Measurements from ENCODE around the gene MIGA2. TPM values are rescaled to one million over a fixed set of nuclear protein-coding genes. Genes with fewer than 3 reads are reported as not detected.

Gene MIGA2
- total and polyA plus RNA-seq, 2 donors (not counting 1 experiment from before 2014, with no cell fraction given): 62.1 to 78.1 TPM

DNA sequence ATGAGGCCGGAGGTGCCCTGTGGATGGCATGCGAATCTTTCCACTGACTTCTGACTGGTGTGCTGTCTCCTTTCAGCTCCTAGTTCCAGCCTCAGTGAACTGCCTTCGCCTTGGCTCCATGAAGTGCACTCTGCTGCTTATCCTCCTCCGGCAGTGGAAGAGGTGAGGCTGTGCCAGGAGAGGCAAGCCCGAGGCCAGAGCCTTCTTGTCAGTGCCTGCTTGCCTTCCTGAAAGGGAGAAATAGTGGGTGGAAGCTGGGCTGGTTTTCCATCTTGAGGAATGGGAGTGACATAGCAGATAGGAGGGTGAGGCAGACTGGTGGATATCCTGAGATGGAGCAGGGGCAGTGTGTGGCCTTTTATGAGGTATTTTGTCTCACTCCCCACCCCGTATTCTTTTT, 38.0 kb upstream of the MIGA2 start:
- H3K27me3 ChIP-seq (replicated peaks in 1 of 4; ENCODE audit: control extremely low read depth in 1 of 4, control insufficient read depth in 3 of 4, insufficient read depth in 4 of 4, low read length in 3 of 4): no peaks in the 10 kb centered on the region
- DNase-seq (no peak), ATAC-seq (ENCODE audit: low read depth) (no peak)
- no peaks in the 10 kb centered on the region for H4K20me1 ChIP-seq (ENCODE audit: control insufficient read depth, insufficient read depth, low read length, poor library complexity, severe bottlenecking)
- H3K9ac ChIP-seq (ENCODE audit: low read length): no peak overlapping the region
- H3K9me3 ChIP-seq (ENCODE audit: control extremely low read depth in 1 of 3, control insufficient read depth in 2 of 3, insufficient read depth in 1 of 3, low read length in 2 of 3): no peaks in the 10 kb centered on the region
- no peak for TF ChIP-seq EZH2 (IDR thresholded peaks at IDR 0.05; ENCODE audit: borderline replicate concordance, insufficient read depth, low read depth, low read length, poor library complexity, severe bottlenecking)
- TF ChIP-seq, protein P1, sequence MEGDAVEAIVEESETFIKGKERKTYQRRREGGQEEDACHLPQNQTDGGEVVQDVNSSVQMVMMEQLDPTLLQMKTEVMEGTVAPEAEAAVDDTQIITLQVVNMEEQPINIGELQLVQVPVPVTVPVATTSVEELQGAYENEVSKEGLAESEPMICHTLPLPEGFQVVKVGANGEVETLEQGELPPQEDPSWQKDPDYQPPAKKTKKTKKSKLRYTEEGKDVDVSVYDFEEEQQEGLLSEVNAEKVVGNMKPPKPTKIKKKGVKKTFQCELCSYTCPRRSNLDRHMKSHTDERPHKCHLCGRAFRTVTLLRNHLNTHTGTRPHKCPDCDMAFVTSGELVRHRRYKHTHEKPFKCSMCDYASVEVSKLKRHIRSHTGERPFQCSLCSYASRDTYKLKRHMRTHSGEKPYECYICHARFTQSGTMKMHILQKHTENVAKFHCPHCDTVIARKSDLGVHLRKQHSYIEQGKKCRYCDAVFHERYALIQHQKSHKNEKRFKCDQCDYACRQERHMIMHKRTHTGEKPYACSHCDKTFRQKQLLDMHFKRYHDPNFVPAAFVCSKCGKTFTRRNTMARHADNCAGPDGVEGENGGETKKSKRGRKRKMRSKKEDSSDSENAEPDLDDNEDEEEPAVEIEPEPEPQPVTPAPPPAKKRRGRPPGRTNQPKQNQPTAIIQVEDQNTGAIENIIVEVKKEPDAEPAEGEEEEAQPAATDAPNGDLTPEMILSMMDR (IDR thresholded peaks at IDR 0.05): no peak
- Mint-ChIP-seq H3K27ac (no peak overlapping the region), H3K4me1 (no peaks in the 10 kb centered on the region), H3K9me3 (ENCODE audit: insufficient read depth) (no peaks in the 10 kb centered on the region), H3K4me3 (no peak overlapping the region), H3K27me3 (no peaks in the 10 kb centered on the region)
- H3K4me3 ChIP-seq (ENCODE audit: control extremely low read depth in 1 of 5, extremely low read depth in 1 of 5, insufficient read depth in 1 of 5, low read depth in 2 of 5, low read length in 4 of 5): no peak overlapping the region
- H2AFZ ChIP-seq (ENCODE audit: insufficient read depth, low read depth, low read length, poor library complexity, severe bottlenecking): no peak overlapping the region
- ChIA-PET POLR2A (no interaction called here), CTCF (no interaction called here)
- H3K4me1 ChIP-seq (ENCODE audit: control insufficient read depth in 2 of 2, insufficient read depth in 2 of 2, low read length in 2 of 2): no peaks in the 10 kb centered on the region
- H3K27ac ChIP-seq (ENCODE audit: low read length in 2 of 2): no peak overlapping the region
- intact Hi-C loops (cut with micrococcal nuclease): no loop called here
- WGBS (ENCODE audit: insufficient coverage): 98% methylated on average over 5 of the region's 6 CpGs
- H3K36me3 ChIP-seq (replicated peaks in 1 of 2; ENCODE audit: control extremely low read depth in 1 of 2, control insufficient read depth in 1 of 2, extremely low read depth in 1 of 2, insufficient read depth in 2 of 2, low read length in 1 of 2): peaks cover 0 to 89% of the 10 kb centered on the region in 2 experiments
- H3K79me2 ChIP-seq (ENCODE audit: control insufficient read depth, insufficient read depth, low read length): no peaks in the 10 kb centered on the region
- H3K4me2 ChIP-seq (replicated peaks; ENCODE audit: low read depth, low read length, poor library complexity, severe bottlenecking): no peak overlapping the region

DNA sequence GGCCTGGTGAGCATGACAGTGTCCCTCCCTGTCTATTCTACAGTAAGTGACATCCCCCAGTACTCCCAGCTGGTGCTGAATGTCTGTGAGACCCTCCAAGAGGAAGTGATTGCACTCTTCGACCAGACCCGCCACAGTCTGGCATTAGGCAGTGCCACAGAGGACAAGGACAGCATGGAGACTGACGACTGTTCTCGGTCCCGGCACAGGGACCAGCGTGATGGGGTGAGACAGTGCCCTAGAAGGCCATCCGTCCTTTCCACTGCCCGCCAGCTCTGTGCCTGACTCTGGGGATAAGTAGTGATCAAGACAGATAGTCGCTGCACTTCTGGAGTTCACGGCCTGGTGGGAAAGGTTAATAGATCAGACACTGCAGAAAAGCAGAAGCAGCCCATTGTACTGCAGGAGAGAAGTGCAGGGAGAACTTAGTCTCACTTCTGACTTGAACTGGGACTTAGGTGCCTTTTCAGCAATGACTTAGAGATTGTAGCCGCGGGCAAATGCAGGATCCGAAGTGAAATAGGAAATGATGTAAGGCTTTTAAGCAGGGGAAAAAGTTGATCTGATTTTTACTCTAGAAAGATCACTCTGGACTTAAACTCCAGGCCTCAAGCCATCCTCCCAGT, 36.7 kb upstream of the MIGA2 start:
- intact Hi-C loops (cut with micrococcal nuclease): no loop called here
- Mint-ChIP-seq H3K4me1 (no peaks in the 10 kb centered on the region), H3K27me3 (no peaks in the 10 kb centered on the region), H3K9me3 (ENCODE audit: insufficient read depth) (no peaks in the 10 kb centered on the region), H3K27ac (no peak overlapping the region), H3K4me3 (no peak overlapping the region)
- H2AFZ ChIP-seq (ENCODE audit: insufficient read depth, low read depth, low read length, poor library complexity, severe bottlenecking): no peak overlapping the region
- DNase-seq: no peak
- no peaks in the 10 kb centered on the region for H3K9me3 ChIP-seq (ENCODE audit: control extremely low read depth in 1 of 3, control insufficient read depth in 2 of 3, insufficient read depth in 1 of 3, low read length in 2 of 3)
- H3K4me3 ChIP-seq (ENCODE audit: control extremely low read depth in 1 of 5, extremely low read depth in 1 of 5, insufficient read depth in 1 of 5, low read depth in 2 of 5, low read length in 4 of 5): no peak overlapping the region
- no peak overlapping the region for H3K9ac ChIP-seq (ENCODE audit: low read length)
- no peaks in the 10 kb centered on the region for H3K4me1 ChIP-seq (ENCODE audit: control insufficient read depth in 2 of 2, insufficient read depth in 2 of 2, low read length in 2 of 2)
- H3K79me2 ChIP-seq (ENCODE audit: control insufficient read depth, insufficient read depth, low read length): no peaks in the 10 kb centered on the region
- H3K27ac ChIP-seq (ENCODE audit: low read length in 2 of 2): no peak overlapping the region
- H3K4me2 ChIP-seq (replicated peaks; ENCODE audit: low read depth, low read length, poor library complexity, severe bottlenecking): no peak overlapping the region
- H3K27me3 ChIP-seq (replicated peaks in 1 of 4; ENCODE audit: control extremely low read depth in 1 of 4, control insufficient read depth in 3 of 4, insufficient read depth in 4 of 4, low read length in 3 of 4): no peaks in the 10 kb centered on the region
- H4K20me1 ChIP-seq (ENCODE audit: control insufficient read depth, insufficient read depth, low read length, poor library complexity, severe bottlenecking): no peaks in the 10 kb centered on the region
- POLR2A ChIA-PET: no interaction called here
- ATAC-seq (ENCODE audit: low read depth): no peak
- TF ChIP-seq, protein P1 (IDR thresholded peaks at IDR 0.05): no peak
- TF ChIP-seq EZH2 (IDR thresholded peaks at IDR 0.05; ENCODE audit: borderline replicate concordance, insufficient read depth, low read depth, low read length, poor library complexity, severe bottlenecking): no peak
- WGBS (ENCODE audit: insufficient coverage): 95% methylated on average over 11 of the region's 13 CpGs
- CTCF ChIA-PET: no interaction called here
- peaks cover 0 to 80% of the 10 kb centered on the region in 2 experiments for H3K36me3 ChIP-seq (replicated peaks in 1 of 2; ENCODE audit: control extremely low read depth in 1 of 2, control insufficient read depth in 1 of 2, extremely low read depth in 1 of 2, insufficient read depth in 2 of 2, low read length in 1 of 2)

Data from B cell (primary cell).